ENCODE measurements around the gene STX4.

STX4 gene, protein sequence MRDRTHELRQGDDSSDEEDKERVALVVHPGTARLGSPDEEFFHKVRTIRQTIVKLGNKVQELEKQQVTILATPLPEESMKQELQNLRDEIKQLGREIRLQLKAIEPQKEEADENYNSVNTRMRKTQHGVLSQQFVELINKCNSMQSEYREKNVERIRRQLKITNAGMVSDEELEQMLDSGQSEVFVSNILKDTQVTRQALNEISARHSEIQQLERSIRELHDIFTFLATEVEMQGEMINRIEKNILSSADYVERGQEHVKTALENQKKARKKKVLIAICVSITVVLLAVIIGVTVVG

DNA sequence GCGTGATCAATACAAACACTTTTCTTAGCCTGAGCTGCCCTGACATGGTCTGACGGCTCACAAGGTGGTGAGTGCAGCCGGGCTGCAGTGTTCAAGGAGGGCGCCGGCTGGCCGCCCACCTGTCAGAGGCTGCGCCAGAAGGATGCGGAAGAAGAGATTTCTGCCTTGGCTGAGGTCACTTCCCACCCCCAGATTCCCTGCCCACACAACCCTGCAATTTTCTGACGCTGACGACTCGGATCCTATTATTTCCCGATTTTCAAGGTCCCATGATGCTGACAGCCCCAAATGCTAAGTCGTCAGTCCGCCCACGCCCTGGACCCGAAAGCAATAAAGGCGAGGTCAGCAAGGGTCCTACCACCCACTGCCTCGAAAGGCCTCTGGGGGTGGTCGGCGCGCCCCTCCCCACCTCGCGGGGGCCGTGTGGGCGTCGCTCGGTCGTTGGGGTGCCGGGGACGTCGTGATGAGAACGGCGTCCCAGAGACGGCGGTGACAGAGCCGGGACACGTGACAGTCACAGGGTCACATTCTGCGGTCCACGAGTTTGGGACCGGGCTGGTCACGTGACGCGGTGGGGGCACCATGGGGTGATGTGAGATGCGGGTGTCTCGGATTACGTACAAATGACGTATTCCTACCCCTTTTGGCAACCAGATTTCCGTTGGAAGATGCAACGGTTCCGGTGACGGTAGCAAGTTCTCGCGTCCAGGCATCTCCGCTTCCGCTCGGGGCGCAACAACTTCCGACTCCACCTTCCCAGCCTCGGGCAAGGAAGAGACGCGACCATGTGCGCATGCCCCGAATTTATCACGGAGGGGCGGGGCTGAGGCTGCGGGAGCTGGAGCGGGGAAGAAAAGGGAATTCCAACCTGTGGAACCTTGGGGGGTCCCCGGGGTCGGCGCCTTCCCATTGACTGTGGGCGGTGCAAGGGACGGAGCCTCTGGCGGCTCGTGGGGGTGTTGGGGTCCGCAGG is at the start of gene STX4:
Gene STX4, plus strand, starts transcription at position 823 of the 973 bp plus-strand sequence. CDS start 248 bp downstream, outside the sequence.
- peak; percentile 88 to 93 (median 93) for DNase-seq

DNA sequence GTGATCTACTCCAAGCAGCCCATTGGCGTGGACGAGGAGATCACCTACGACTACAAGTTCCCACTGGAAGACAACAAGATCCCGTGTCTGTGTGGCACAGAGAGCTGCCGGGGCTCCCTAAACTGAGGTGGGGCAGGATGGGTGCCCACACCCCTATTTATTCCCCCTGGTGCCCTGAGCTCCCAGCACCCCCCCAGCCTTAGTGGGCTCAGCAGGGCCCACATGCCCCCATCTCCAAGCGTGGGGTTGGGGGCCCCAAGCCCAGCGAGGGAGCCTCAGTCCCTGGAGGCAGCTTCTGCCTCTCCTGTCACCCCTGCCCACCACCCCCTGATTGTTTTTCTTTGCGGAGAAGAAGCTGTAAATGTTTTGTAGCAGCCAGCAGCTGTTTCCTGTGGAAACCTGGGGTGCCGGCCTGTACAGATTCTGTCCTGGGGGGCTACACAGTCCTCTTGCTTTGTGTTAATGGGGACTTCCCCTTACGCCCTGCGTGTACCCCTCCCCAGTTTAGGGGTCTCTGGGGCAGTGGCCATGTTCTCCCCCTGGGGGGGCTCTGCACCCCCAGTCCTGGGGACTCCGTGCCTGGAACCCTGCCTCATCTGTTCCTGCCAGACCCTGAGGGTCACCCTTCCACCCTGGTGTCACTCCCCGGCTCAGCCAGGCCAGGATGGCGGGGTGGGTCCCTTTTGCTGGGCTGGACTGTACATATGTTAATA is 49.3 kb upstream of the STX4 start:
- DNase-seq = no peak

DNA sequence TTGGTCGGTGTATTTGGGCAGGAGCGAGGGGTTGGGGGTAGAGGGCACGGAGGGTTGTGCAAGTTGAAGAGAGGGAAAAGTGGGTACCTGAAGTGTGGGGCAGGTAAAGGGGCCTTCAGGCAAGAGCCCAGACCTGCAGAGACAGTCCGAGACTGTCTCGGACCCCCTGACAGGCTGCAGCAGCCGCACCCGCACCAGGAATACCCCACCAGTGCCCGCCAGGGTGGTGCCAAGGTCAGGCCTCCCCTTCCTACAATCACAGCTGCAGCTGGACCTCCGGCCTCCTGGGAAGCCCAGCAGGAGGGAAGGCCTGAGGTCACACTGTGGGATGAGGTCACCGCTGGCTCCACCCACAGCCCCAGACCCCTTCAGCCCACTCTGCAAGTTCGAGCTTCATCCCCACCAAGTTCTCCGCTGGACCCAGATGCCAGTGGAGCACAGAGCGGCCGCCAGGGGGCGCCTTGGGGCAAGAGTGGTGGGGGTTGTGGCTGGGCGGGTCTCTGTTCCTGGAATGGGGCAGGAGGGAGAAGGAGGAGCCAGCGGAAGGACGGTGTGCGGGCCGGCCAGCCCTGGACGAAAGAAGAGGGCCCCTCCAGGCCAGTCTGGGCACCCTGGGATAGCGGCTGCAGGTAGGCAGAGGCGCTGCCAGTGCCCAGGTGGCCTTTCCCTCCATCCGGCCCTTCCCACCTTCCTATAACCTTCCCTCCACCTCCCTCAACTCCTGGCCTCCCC is 48.5 kb upstream of the STX4 start, which contains the start of gene HSD3B7:
Gene HSD3B7, plus strand, starts transcription at position 539 of the 732 bp plus-strand sequence. CDS start 452 bp downstream, outside the sequence.
- peak; percentile 66 to 83 (median 71) for DNase-seq

DNA sequence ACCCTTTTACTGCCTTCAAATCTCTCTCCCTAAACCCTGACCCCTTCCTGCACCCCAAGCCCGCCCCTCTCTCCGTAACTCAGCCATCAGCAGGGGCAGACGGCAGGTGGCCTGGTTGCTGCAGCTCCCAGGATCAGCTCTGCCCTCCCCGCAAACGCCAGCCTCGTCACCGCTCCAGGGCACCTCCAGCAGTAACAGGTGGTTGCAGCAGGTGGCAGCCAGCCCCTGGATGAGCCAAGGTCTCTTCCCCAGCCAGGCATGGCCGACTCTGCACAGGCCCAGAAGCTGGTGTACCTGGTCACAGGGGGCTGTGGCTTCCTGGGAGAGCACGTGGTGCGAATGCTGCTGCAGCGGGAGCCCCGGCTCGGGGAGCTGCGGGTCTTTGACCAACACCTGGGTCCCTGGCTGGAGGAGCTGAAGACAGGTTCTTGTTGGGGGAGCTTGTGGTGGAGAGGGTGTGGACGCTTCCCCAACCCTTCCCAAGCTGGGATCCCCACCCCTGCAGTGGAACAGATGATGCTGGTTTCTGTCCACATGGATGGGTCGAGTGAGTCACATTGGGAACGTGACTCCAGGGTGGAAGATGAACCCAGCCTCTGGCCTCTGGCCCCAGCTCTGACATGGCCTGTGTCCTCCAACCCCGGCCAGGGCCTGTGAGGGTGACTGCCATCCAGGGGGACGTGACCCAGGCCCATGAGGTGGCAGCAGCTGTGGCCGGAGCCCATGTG is 47.8 kb upstream of the STX4 start:
- no peak for DNase-seq

- no peak for DNase-seq
Measured at GRCh38 chr16:30986129-30986991, 47.0 kb upstream of the STX4 start.

GRCh38 chr16:30987581-30988190 is 45.7 kb upstream of the STX4 start:
- DNase-seq = no peak

DNA sequence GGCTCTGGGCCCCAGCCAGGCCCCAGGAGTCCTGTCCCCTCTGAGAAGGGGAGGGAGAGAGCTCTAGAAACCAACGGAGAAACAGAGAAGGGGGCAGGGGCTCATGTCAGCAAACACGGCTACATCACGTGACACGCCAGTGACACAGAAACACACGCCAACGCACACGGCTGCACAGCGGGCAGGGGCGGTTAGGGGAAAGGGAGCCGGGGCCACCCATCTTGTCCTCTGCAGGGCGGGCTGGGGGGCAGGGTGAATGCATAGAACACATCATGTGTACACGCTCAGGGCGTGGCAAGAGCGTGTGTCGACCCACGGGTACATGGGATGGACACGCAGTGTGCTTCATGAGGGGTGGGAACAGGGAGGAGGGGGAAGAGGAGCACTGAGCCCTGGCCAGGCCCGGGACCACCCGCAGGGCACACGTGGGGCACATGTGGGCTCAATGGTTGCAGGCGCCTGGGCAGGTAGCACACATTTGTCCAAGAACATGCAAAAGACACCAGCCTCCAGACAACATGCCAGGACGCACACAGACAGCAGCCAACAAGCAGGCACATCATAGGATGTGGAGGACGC is 43.8 kb upstream of the STX4 start:
- DNase-seq = no peak

DNA sequence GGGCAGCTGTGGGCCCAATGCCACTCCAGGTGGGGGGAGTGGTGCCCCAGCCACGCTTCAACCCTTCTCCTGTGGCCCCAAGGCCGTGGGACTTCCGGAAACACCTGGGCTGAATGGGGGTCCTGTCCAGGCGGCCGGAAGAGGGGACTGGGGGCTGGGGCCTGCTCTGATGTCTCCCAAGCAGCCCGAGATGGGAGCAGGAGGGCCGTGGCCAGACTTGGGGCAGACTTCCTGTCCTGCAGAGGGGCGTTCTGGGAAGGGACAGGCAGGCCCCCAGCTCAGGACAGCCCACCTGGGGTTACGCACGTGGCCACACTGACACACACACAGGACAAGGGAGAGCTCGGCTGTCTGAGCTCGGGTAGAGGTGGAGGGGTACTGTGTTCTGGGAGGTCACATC is 43.3 kb upstream of the STX4 start:
- no peak for DNase-seq

GRCh38 chr16:30991052-30991451 is 42.3 kb upstream of the STX4 start:
- no peak for DNase-seq

DNA sequence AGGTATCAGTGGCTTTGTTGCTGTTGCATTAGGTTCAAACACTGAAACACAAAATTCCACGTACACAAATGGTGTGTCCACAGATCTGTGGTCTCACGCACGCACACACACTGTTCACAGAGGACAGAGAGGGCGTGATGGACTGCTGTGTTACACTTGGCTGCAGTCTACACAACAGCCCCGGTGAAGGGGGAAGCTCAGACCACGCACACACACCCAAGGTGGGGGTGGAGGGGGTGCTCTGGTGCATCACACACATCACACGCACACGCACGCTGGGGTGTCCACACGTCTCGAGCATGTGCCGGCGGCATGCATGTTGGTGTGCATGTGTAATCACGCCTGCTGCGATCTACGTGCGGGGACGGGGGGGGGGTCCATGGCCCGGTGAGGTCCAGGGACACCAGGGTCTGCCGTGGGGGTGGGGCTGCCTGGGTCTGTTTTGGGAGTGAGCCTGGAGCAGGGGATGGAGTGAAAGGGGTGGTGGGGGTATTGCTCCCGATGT is 41.0 kb upstream of the STX4 start:
- no peak for DNase-seq

DNA sequence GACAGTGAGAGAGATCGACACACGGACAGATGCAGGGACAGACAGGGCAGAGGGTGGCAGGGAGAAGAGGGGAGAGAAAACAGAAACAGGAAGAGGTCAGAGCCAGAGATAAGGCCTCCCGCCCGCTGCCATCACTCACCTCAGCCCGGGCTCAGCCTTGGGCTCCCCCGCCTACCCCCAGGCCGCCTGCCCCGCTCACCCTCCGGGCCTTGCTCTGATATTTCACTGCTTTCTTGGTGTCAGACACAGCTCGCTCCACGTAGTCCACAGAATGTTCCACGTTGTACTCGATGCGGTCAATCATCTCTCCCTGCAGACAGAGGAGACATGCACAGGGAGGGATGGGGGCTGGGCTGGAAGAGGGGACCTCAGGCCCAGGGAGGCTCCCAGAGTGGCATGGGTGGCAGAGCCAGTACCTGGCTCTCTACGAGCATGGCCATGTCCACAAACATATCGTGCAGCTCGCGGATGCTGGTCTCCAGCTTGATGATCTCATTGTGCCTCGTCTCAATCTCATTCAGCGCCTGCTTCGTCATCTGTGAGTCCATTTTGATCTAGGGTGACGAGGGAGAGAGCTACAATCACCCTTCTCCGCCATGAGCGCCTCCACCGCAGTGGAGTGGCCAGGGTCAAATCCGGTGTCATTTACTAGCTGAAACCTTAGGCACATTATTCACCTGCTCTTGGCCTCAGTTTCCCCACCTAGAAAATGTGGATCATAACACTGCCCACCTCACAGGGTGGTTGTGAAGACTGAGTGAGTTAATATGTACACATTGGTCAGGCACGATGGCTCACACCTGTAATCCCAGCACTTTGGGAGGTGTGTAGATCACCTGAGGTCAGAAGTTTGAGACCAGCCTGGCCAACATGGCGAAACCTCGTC is 40.2 kb upstream of the STX4 start:
- DNase-seq = no peak

DNA sequence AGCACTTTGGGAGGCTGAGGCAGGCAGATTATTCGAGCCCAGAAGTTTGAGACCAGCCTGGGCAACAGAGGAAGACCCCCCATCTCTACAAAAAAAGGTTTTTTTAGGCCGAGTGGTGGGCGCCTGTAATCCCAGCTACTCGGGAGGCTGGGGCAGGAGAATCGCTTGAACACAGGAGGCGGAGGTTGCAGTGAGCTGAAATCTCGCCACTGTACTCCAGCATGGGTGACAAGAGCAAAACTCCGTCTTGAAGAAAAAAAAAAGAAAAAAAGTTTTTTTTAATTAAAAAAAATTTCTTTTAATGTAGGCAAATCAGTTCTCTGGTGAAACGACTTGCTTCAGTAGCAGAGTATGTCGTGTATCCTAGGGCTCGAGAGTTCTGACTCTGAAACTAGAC is 37.4 kb upstream of the STX4 start:
- DNase-seq = no peak

- no peak for DNase-seq
Measured at GRCh38 chr16:30996324-30996984, 36.9 kb upstream of the STX4 start.

DNA sequence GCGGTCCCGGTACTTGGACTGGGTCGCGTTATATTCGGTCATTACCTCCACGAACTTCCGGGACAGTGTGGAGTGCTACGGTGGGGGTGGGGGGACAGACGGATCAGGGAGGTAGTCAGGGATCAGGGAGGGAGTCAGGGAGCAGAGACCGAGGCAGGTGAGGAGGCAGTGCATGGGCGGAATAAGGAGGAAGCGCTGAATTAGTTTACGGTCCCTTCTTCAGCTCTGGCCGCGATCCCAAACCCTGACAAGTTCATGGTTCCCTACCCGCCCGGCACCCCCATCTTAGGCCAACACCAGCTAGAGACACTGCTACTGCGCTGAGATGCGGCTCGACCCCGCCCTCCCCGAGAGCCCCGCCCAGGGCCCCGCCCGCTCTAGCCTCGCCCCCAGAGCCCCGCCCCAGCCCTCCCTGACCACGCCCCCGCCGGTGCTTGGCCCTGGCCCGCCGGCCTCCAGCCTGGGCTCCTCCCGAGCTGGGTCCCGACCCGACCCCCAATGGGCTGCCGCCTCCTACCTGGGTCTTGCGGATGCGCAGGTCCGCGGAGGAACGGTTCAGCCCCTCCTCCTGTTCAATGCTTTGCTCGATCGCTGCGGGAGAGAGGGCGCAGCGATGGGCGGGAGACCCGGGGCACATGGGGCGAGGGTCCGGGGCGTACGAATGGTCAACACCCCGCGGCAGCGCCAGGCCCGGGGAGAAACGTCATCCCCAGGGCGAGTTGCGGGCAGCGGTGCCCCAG is 36.2 kb upstream of the STX4 start:
- DNase-seq = peak; percentile 67 to 78 (median 70)

DNA sequence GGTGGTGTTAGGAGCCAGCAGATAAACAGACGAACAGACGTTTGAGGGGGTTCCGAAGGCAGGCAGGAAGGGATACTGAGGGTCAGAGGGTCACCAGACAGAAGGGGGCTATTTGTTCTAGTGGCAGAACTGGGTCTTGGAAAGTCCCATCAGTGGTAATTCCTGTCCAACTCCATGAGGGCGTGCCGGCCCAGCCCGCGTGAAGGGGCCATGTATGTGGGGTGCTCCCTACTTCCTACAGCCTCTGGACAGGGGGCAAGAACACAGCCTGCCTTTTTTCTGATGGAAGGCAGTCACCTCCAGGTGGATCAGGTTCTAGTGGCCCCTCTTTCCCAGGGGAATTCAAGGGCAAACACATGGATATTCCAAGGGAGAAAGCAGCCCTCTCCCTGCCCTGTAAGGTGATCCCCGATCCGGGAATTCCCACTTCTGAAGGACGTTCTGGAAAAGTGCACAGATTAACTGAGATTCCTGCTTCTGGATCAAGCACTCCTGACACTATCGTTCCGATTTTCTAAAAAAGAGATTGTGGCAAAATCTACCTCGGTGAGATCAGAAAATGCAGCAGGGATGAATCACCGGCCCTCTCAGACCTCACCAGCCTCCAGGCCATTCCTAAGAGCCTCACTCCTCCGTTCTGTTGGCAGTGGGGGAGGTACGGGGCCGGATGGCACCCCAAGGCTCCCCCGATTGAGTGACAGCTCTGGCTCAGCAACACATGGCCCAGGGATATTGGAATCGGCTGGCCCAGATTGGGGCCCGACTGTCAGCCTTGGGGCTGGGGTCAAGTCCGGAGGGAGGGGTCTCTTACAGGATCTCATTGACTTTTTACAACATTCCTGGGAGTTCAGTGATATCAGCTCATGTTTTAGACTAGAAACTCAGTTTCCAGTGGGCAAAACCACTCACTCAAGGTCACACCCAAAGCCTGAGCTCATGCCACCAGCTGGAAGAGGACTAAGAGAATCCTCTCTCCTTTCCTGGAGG is 35.3 kb upstream of the STX4 start:
- no peak for DNase-seq
